SK-N-SH (cell line): ENCODE measurements around the gene WSB2. TPM values are rescaled to one million over a fixed set of nuclear protein-coding genes. Genes with fewer than 3 reads are reported as not detected.

ENCODE experiments used
- CTCF ChIA-PET: fragments of 300-600, 350-600 bp; formaldehyde crosslinking; extraction: SDS; loops from one replicate; lab custom pipeline; 2021; lab: Yijun Ruan, JAX
- POLR2A ChIA-PET: fragments of 350-600 bp; sonication (Branson Sonifier 250); formaldehyde crosslinking; extraction: SDS; loops from one replicate; lab custom pipeline; 2020; ENCODE audit warnings: antibody characterized with exemption, inconsistent platforms; lab: Yijun Ruan, JAX
- DNase-seq: peaks from one replicate; pipeline ENCODE4 v3.0.0; 2012
- H2AFZ ChIP-seq: fragments of 200-600 bp; sonication (generic); 2 replicates; pipeline ENCODE4 v1.8.1; 2016; ENCODE audit warnings: antibody characterized with exemption, mild to moderate bottlenecking, low read depth
- H3F3A ChIP-seq: fragments of 200-600 bp; sonication (generic); replicated peaks from 2 replicates; pipeline ENCODE3; 2016; ENCODE audit warnings: antibody characterized with exemption, mild to moderate bottlenecking; ENCODE audit not compliant: insufficient read depth
- H3K27ac ChIP-seq, 2 experiments: fragments of 200-500 bp in 1 of 2; fragments of 200-600 bp in 1 of 2; sonication (Bioruptor generic) in 1 of 2; sonication (generic), shearing (Covaris generic) in 1 of 2; 2 replicates each; pipeline versions ENCODE4 v1.5.1 to v1.6.1; 2014 to 2016; ENCODE audit warnings: low read depth in 2 of 2, inconsistent platforms in 1 of 2, low read length in 1 of 2, mild to moderate bottlenecking in 1 of 2, mixed read lengths in 1 of 2
- H3K27me3 ChIP-seq: fragments of 200-600 bp; sonication (generic), shearing (Covaris generic); 2 replicates; pipeline ENCODE4 v1.6.1; 2016; ENCODE audit warnings: mixed run types; ENCODE audit not compliant: insufficient read depth
- H3K36me3 ChIP-seq, 2 experiments: fragments of 200-500 bp in 1 of 2; fragments of 200-600 bp in 1 of 2; sonication (Bioruptor generic) in 1 of 2; sonication (generic) in 1 of 2; replicated peaks in 1 of 2; 2 replicates each; pipeline versions ENCODE3 to v1.5.1; 2014 to 2016; ENCODE audit warnings: low read length in 1 of 2, mild to moderate bottlenecking in 1 of 2; ENCODE audit not compliant: insufficient read depth in 2 of 2, control insufficient read depth in 1 of 2
- H3K4me1 ChIP-seq, 2 experiments: fragments of 200-500 bp in 1 of 2; fragments of 200-600 bp in 1 of 2; sonication (Bioruptor generic) in 1 of 2; sonication (generic), shearing (Covaris generic) in 1 of 2; 2 replicates each; pipeline versions ENCODE4 v1.5.1 to v1.6.1; 2014 to 2016; ENCODE audit warnings: low read depth in 1 of 2, low read length in 1 of 2, mixed run types in 1 of 2; ENCODE audit not compliant: insufficient read depth in 2 of 2, control insufficient read depth in 1 of 2
- H3K4me2 ChIP-seq: fragments of 200-600 bp; sonication (generic), shearing (Covaris generic); 2 replicates; pipeline ENCODE4 v1.6.1; 2017; ENCODE audit warnings: mixed run types
- H3K4me3 ChIP-seq, 2 experiments: fragments of 200-500 bp in 1 of 2; fragments of 200-600 bp in 1 of 2; sonication (Bioruptor generic) in 1 of 2; sonication (generic), shearing (Covaris generic) in 1 of 2; 2 replicates each; pipeline versions ENCODE4 v1.5.1 to v1.8.1; 2014 to 2016; ENCODE audit warnings: low read depth in 2 of 2, inconsistent platforms in 1 of 2, low read length in 1 of 2, mild to moderate bottlenecking in 1 of 2, mixed read lengths in 1 of 2, moderate library complexity in 1 of 2
- H3K79me2 ChIP-seq: fragments of 200-600 bp; sonication (generic); 2 replicates; pipeline ENCODE4 v1.8.1; 2017; ENCODE audit warnings: mild to moderate bottlenecking; ENCODE audit not compliant: insufficient read depth
- H3K9ac ChIP-seq: fragments of 200-600 bp; sonication (generic); 2 replicates; pipeline ENCODE4 v1.6.1; 2017; ENCODE audit warnings: mixed run types
- H3K9me2 ChIP-seq: fragments of 200-600 bp; sonication (generic); 2 replicates; pipeline ENCODE4 v1.6.1; 2017; ENCODE audit warnings: mixed run types
- H3K9me3 ChIP-seq: fragments of 200-600 bp; sonication (generic); 2 replicates; pipeline ENCODE4 v1.6.1; 2017; ENCODE audit warnings: mixed run types, mild to moderate bottlenecking, moderate library complexity
- H4K20me1 ChIP-seq: fragments of 200-600 bp; sonication (generic); 2 replicates; pipeline ENCODE4 v1.6.1; 2017; ENCODE audit warnings: mild to moderate bottlenecking, mixed run types; ENCODE audit not compliant: insufficient read depth
- CHD2 ChIP-seq: fragments of 150-350 bp; IDR thresholded peaks from 2 replicates; pipeline ENCODE4 v1.6.1; 2018; ENCODE audit warnings: low read length; ENCODE audit not compliant: partially characterized antibody
- EZH2phosphoT487 ChIP-seq: fragments of 200-600 bp; sonication (generic); IDR thresholded peaks from 2 replicates; pipeline ENCODE4 v1.6.1; 2017; ENCODE audit warnings: low read depth, mixed run types, mild to moderate bottlenecking, antibody characterized with exemption, moderate library complexity, borderline replicate concordance
- FOXJ3 ChIP-seq: sonication (generic); formaldehyde crosslinking; IDR thresholded peaks from 2 replicates; pipeline ENCODE4 v1.5.1; 2020; ENCODE audit warnings: mild to moderate bottlenecking, missing genetic modification reagents
- GABPA ChIP-seq: IDR thresholded peaks from 2 replicates; pipeline ENCODE4 v1.4.0; 2012; ENCODE audit warnings: low read depth, mild to moderate bottlenecking
- IRF3 ChIP-seq: fragments of 150-350 bp; IDR thresholded peaks from 2 replicates; pipeline ENCODE4 v1.6.1; 2016; ENCODE audit warnings: mild to moderate bottlenecking, low read depth, low read length
- MAX ChIP-seq: IDR thresholded peaks from 2 replicates; pipeline ENCODE4 v1.4.0; 2012; ENCODE audit warnings: low read depth
- MEF2A ChIP-seq: IDR thresholded peaks from 2 replicates; pipeline ENCODE4 v1.4.0; 2012; ENCODE audit warnings: low read depth, borderline replicate concordance
- MXI1 ChIP-seq: IDR thresholded peaks from 2 replicates; pipeline ENCODE4 v1.6.1; 2012; ENCODE audit warnings: mild to moderate bottlenecking, low read depth, low read length, improper control_type of control experiment
- POLR2AphosphoS5 ChIP-seq: IDR thresholded peaks from 2 replicates; pipeline ENCODE4 v1.6.1; 2012; ENCODE audit warnings: low read depth, low read length
- RCOR1 ChIP-seq: fragments of 150-350 bp; IDR thresholded peaks from 2 replicates; pipeline ENCODE4 v1.6.1; 2017; ENCODE audit warnings: antibody characterized with exemption, low read length
- REST ChIP-seq: IDR thresholded peaks from 2 replicates; pipeline ENCODE4 v1.6.1; 2012; ENCODE audit warnings: mild to moderate bottlenecking, low read depth, low read length, moderate library complexity
- RFX5 ChIP-seq: IDR thresholded peaks from 2 replicates; pipeline ENCODE4 v1.6.1; 2012; ENCODE audit warnings: mild to moderate bottlenecking, improper control_type of control experiment, low read length
- RXRA ChIP-seq: IDR thresholded peaks from 2 replicates; pipeline ENCODE4 v1.4.0; 2012; ENCODE audit warnings: low read depth, mild to moderate bottlenecking, borderline replicate concordance
- TAF1 ChIP-seq: IDR thresholded peaks from 2 replicates; pipeline ENCODE4 v1.6.1; 2012; ENCODE audit warnings: low read depth, mild to moderate bottlenecking, low read length, moderate library complexity, borderline replicate concordance
- TCF12 ChIP-seq: IDR thresholded peaks from 2 replicates; pipeline ENCODE4 v1.4.0; 2012
- USF1 ChIP-seq: IDR thresholded peaks from 2 replicates; pipeline ENCODE4 v1.4.0; 2012; ENCODE audit warnings: low read depth, borderline replicate concordance
- USF2 ChIP-seq: fragments of 150-350 bp; IDR thresholded peaks from 2 replicates; pipeline ENCODE4 v1.6.1; 2017; ENCODE audit warnings: antibody characterized with exemption, low read length, low read depth, borderline replicate concordance
- YY1 ChIP-seq: IDR thresholded peaks from 2 replicates; pipeline ENCODE4 v1.4.0; 2012; ENCODE audit warnings: low read depth, mild to moderate bottlenecking
- WGBS: methylation state at CpG from one replicate; pipeline ENCODE4 v1.1.6; 2017; ENCODE audit warnings: low lambda C conversion rate; 5-methylcytosine and 5-hydroxymethylcytosine counted together
- polyA plus RNA-seq, 3 experiments: library from polyadenylated mRNA; depleted of rRNA; stranded (reverse); fragments of >200 nt; gene quantifications; 2 replicates each; pipeline ENCODE4 v1.2.3, GENCODE V29; 2012

Gene WSB2
- polyA plus RNA-seq, 1 of the 3 experiments (the other 2 are of a cell fraction) = 54.4 TPM

- peaks cover 20% of the 10 kb centered on the region for H3K79me2 ChIP-seq
- H3K4me3 ChIP-seq = peak overlapping the region; percentile 74 to 79
- H3K27ac ChIP-seq = peak overlapping the region; percentile 73 to 84
- no peaks in the 10 kb centered on the region for H3K9me3 ChIP-seq
- H2AFZ ChIP-seq = peak overlapping the region; percentile 91
- no peaks in the 10 kb centered on the region for H3K9me2 ChIP-seq
- peaks cover 0 to 5% of the 10 kb centered on the region in 2 experiments for H3K36me3 ChIP-seq
- H3K4me2 ChIP-seq = peak overlapping the region; percentile 76
- ChIA-PET POLR2A (interaction anchor here (0.6 to 1.7 kb wide), 5 partner anchors 33 to 54 kb away, joined by 3 to 7 read pairs (median 4); partner anchors contain the start of genes PEBP1 and WSB2), CTCF (interaction anchor here (1.0 to 1.8 kb wide), 4 partner anchors 17 to 273 kb away, joined by 3 to 5 read pairs (median 3); partner anchors contain the start of genes PEBP1 and SUDS3)
- H3K27me3 ChIP-seq = no peaks in the 10 kb centered on the region
- H3K4me1 ChIP-seq = peaks cover 0 to 11% of the 10 kb centered on the region in 2 experiments; a peak in 1 of 4 replicates
- 1% methylated on average over 17 of the region's 32 CpGs for WGBS
- no peaks in the 10 kb centered on the region for H4K20me1 ChIP-seq
- peak overlapping the region; percentile 84 for H3K9ac ChIP-seq
- H3F3A ChIP-seq = peaks cover 8% of the 10 kb centered on the region
- TF ChIP-seq MXI1 (peak; percentile 62; the same call in 1 of the 2 replicates), CHD2 (no peak), GABPA (no peak), MAX (peak; percentile 54; the same call in 1 of the 2 replicates), RCOR1 (no peak), FOXJ3 (CRISPR knock-in tag) (no peak)
- no peak for DNase-seq
Observed at GRCh38 chr12:118103201-118103600, 42.2 kb upstream of the WSB2 start.

- CTCF ChIA-PET = interaction anchor here (0.7 to 1.8 kb wide), 6 partner anchors 17 to 312 kb away, joined by 3 to 5 read pairs (median 4); partner anchors contain the start of gene SUDS3
- H3K27ac ChIP-seq = no peak overlapping the region
- no peaks in the 10 kb centered on the region for H3K27me3 ChIP-seq
- POLR2A ChIA-PET = interaction anchor here (0.6 to 1.0 kb wide), 4 partner anchors 35 to 54 kb away, joined by 3 to 4 read pairs (median 4); partner anchors contain the start of gene WSB2
- no peaks in the 10 kb centered on the region for H3K9me3 ChIP-seq
- peak overlapping the region; percentile 76 for H3K4me2 ChIP-seq
- 66% methylated on average over 5 of the region's 5 CpGs for WGBS
- peaks cover 0 to 5% of the 10 kb centered on the region in 2 experiments for H3K36me3 ChIP-seq
- DNase-seq = peak; percentile 29
- H3K4me1 ChIP-seq = peaks cover 0 to 11% of the 10 kb centered on the region in 2 experiments; a peak in 1 of 4 replicates
- no peaks in the 10 kb centered on the region for H4K20me1 ChIP-seq
- peak overlapping the region; percentile 84 for H3K9ac ChIP-seq
- H3K9me2 ChIP-seq = no peaks in the 10 kb centered on the region
- TF ChIP-seq YY1 (no peak), FOXJ3 (CRISPR knock-in tag) (no peak), TAF1 (no peak), RFX5 (no peak), EZH2phosphoT487 (no peak), GABPA (no peak), USF1 (no peak), TCF12 (no peak), RXRA (no peak), CHD2 (no peak), MAX (no peak), MXI1 (no peak), IRF3 (no peak), USF2 (no peak), REST (no peak), RCOR1 (no peak), POLR2AphosphoS5 (no peak), MEF2A (no peak)
- H3K4me3 ChIP-seq = peak overlapping the region; percentile 74 to 79
- peaks cover 8% of the 10 kb centered on the region for H3F3A ChIP-seq
- H3K79me2 ChIP-seq = peaks cover 20% of the 10 kb centered on the region
- peak overlapping the region; percentile 91 for H2AFZ ChIP-seq
Observed at GRCh38 chr12:118102609-118103008, 41.6 kb upstream of the WSB2 start.
